ENCODE data around the gene KCNA3.

- TF ChIP-seq CTCF (IDR thresholded peaks at IDR 0.05) (no peak), POLR2AphosphoS5 (IDR thresholded peaks at IDR 0.05) (no peak)
These were observed 26.3 kb downstream of the KCNA3 start for GRCh38 chr1:110648417-110648816.

All from stomach (tissue), 4 donors.